GM23338 (cell line): Measurements from ENCODE around the gene ARHGEF16. TPM values are rescaled to one million over a fixed set of nuclear protein-coding genes. Genes with fewer than 3 reads are reported as not detected.

Experiments
- ATAC-seq: fragments of 200-7000 bp; cut with Tn5 transposase; 3 replicates; pipeline ENCODE4 v1.9.1; 2020
- DNase-seq: peaks from one replicate; pipeline ENCODE4 v3.0.0-alpha.2; 2015; ENCODE audit warnings: low spot score
- H2AFZ ChIP-seq: fragments of 200-600 bp; sonication (generic); 2 replicates; pipeline ENCODE4 v1.8.0; 2016; ENCODE audit warnings: antibody characterized with exemption, mild to moderate bottlenecking, moderate library complexity
- H3F3A ChIP-seq: fragments of 200-600 bp; sonication (generic); replicated peaks from 2 replicates; pipeline ENCODE4 v1.8.0; 2017; ENCODE audit warnings: antibody characterized with exemption, mixed run types, low read depth
- H3K27ac ChIP-seq: fragments of 200-600 bp; sonication (generic); 2 replicates; pipeline ENCODE4 v1.6.1; 2016; ENCODE audit warnings: low read depth
- H3K27me3 ChIP-seq: fragments of 200-600 bp; sonication (generic); 2 replicates; pipeline ENCODE4 v1.8.0; 2016; ENCODE audit warnings: mild to moderate bottlenecking, mixed run types, moderate library complexity; ENCODE audit not compliant: insufficient read depth
- H3K36me3 ChIP-seq: fragments of 200-600 bp; sonication (generic); 2 replicates; pipeline ENCODE4 v1.8.0; 2016; ENCODE audit warnings: mild to moderate bottlenecking; ENCODE audit not compliant: insufficient read depth
- H3K4me1 ChIP-seq: fragments of 200-600 bp; sonication (generic); 2 replicates; pipeline ENCODE4 v1.8.0; 2016; ENCODE audit warnings: mild to moderate bottlenecking, moderate library complexity; ENCODE audit not compliant: insufficient read depth
- H3K4me2 ChIP-seq: fragments of 200-600 bp; sonication (generic); 2 replicates; pipeline ENCODE4 v1.7.1; 2017; ENCODE audit warnings: mixed run types
- H3K4me3 ChIP-seq: fragments of 200-600 bp; sonication (generic); 2 replicates; pipeline ENCODE4 v1.6.1; 2016; ENCODE audit warnings: mixed run types
- H3K79me2 ChIP-seq: fragments of 200-600 bp; sonication (generic); replicated peaks from 2 replicates; pipeline ENCODE4 v1.8.0; 2017; ENCODE audit warnings: mild to moderate bottlenecking; ENCODE audit not compliant: insufficient read depth
- H3K9me2 ChIP-seq: fragments of 200-600 bp; sonication (generic); 2 replicates; pipeline ENCODE4 v1.8.0; 2017; ENCODE audit not compliant: insufficient read depth
- H4K20me1 ChIP-seq: fragments of 200-600 bp; sonication (generic); replicated peaks from 2 replicates; pipeline ENCODE4 v1.8.0; 2017; ENCODE audit warnings: mild to moderate bottlenecking; ENCODE audit not compliant: insufficient read depth
- H3K27ac Mint-ChIP-seq: 2 replicates; pipeline ENCODE4 v1.8.0; 2020; ENCODE audit warnings: inconsistent platforms, mild to moderate bottlenecking, moderate library complexity, mixed read lengths
- H3K27me3 Mint-ChIP-seq: 3 replicates; pipeline ENCODE4 v1.8.0; 2022; ENCODE audit warnings: low read depth, mild to moderate bottlenecking, moderate library complexity, mixed read lengths, inconsistent platforms; ENCODE audit not compliant: insufficient read depth, poor library complexity
- H3K36me3 Mint-ChIP-seq: 3 replicates; pipeline ENCODE4 v1.8.0; 2021; ENCODE audit warnings: low read depth, mild to moderate bottlenecking, inconsistent platforms, moderate library complexity, mixed read lengths
- H3K4me1 Mint-ChIP-seq: 3 replicates; pipeline ENCODE4 v1.8.0; 2020; ENCODE audit warnings: mild to moderate bottlenecking, inconsistent platforms, mixed read lengths
- H3K4me3 Mint-ChIP-seq: 3 replicates; pipeline ENCODE4 v1.8.0; 2021; ENCODE audit warnings: moderate library complexity, mild to moderate bottlenecking, inconsistent platforms, mixed read lengths
- H3K9me3 Mint-ChIP-seq: 3 replicates; pipeline ENCODE4 v1.8.0; 2020; ENCODE audit warnings: moderate library complexity, mild to moderate bottlenecking, inconsistent platforms, mixed read lengths
- JUNB ChIP-seq: IDR thresholded peaks from one replicate; pipeline ENCODE4 v1.6.1; 2016; ENCODE audit warnings: antibody characterized with exemption; ENCODE audit not compliant: unreplicated experiment
- NANOG ChIP-seq: IDR thresholded peaks from 2 replicates; pipeline ENCODE4 v1.6.1; 2016; ENCODE audit warnings: antibody characterized with exemption, borderline replicate concordance
- POLR2AphosphoS5 ChIP-seq: IDR thresholded peaks from 2 replicates; pipeline ENCODE4 v1.6.1; 2016; ENCODE audit warnings: antibody characterized with exemption, low read depth
- ZNF114 ChIP-seq: fragments of 250-450 bp; sonication (Bioruptor Pico); IDR thresholded peaks from 2 replicates; pipeline ENCODE4 v1.5.0; 2020; ENCODE audit warnings: mild to moderate bottlenecking, moderate library complexity
- polyA plus RNA-seq: library from polyadenylated mRNA; unstranded; fragments of >200 nt; fragmentation: Nextera tagmentation; extraction: Ambion mirVana; gene quantifications from 2 replicates; pipeline ENCODE4 v1.2.1, GENCODE V29; 2016
- total RNA-seq: library from RNA; depleted of rRNA; stranded (reverse); fragments of >200 nt; shearing (Covaris generic); gene quantifications from 2 replicates; pipeline ENCODE4 v1.2.3, GENCODE V29; 2014
- TF ChIP-seq, protein P1 (sequence below): fragments of 250-450 bp; sonication (Bioruptor Pico); IDR thresholded peaks from 2 replicates; pipeline ENCODE4 v1.5.0; 2020; ENCODE audit warnings: mild to moderate bottlenecking, moderate library complexity
- TF ChIP-seq, protein P2 (sequence below): IDR thresholded peaks from one replicate; pipeline ENCODE4 v1.6.1; 2018; ENCODE audit warnings: antibody characterized with exemption; ENCODE audit not compliant: unreplicated experiment
- TF ChIP-seq, protein P3 (sequence below), 2 experiments: fragments of 200-600 bp in 1 of 2; sonication (generic) in 1 of 2; conservative IDR thresholded peaks; 2 replicates each; pipeline versions ENCODE4 v1.5.1 to v1.6.1; 2016 to 2017; ENCODE audit warnings: antibody characterized with exemption in 2 of 2, low read depth in 2 of 2, mild to moderate bottlenecking in 2 of 2, moderate library complexity in 1 of 2

ARHGEF16 gene
- total and polyA plus RNA-seq, 2 experiments from 2014 or later, result 12.2 to 29.3 TPM

DNA sequence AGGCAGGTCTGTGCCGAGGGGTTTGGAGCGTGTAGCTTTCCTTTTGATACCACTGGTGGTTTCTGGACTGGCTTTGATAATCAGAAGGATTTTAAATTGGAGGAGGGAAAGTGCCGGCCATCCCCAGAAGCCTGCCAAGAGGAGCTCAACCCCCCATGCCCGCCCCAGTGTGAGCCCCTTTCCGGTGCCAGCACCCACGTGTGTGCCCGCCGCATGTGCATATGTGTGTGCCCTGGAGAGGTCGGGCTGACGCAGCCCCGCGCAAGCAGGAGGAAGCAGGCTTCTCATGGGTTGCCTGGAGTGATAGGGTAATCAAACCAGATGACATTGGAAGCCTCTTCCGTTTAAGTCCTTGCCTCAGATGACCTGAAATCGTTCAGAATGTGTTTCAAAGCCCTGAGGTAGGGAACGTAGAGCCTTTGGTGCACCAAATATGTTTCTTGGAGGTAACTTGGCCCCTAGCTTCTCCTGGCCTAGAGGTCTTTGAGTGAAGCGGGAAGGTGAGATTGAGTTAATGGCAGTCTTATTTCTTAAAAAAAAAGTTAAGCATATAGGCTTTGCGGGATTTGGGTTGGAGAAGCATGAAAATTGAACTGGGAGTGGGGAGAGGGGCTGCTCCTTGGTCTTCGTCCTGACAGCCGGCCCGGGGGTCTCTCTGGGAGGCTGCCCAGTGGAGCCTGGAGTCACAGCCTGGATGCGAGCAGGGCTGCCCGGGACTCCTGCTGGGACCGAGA is 34.1 kb upstream of the ARHGEF16 start:
- no peak overlapping the region for H3K4me3 ChIP-seq
- peaks cover 4% of the 10 kb centered on the region; the same call in 1 of the 3 replicates for H3K36me3 Mint-ChIP-seq
- H3K36me3 ChIP-seq, result no peaks in the 10 kb centered on the region
- H3K27me3 ChIP-seq, result no peaks in the 10 kb centered on the region
- peaks cover 5% of the 10 kb centered on the region for H3K27me3 Mint-ChIP-seq
- no peak overlapping the region for H3K4me3 Mint-ChIP-seq
- no peaks in the 10 kb centered on the region; the same call in 2 of the 3 replicates for H3K4me1 Mint-ChIP-seq
- no peak for TF ChIP-seq NANOG
- TF ChIP-seq, protein P1, sequence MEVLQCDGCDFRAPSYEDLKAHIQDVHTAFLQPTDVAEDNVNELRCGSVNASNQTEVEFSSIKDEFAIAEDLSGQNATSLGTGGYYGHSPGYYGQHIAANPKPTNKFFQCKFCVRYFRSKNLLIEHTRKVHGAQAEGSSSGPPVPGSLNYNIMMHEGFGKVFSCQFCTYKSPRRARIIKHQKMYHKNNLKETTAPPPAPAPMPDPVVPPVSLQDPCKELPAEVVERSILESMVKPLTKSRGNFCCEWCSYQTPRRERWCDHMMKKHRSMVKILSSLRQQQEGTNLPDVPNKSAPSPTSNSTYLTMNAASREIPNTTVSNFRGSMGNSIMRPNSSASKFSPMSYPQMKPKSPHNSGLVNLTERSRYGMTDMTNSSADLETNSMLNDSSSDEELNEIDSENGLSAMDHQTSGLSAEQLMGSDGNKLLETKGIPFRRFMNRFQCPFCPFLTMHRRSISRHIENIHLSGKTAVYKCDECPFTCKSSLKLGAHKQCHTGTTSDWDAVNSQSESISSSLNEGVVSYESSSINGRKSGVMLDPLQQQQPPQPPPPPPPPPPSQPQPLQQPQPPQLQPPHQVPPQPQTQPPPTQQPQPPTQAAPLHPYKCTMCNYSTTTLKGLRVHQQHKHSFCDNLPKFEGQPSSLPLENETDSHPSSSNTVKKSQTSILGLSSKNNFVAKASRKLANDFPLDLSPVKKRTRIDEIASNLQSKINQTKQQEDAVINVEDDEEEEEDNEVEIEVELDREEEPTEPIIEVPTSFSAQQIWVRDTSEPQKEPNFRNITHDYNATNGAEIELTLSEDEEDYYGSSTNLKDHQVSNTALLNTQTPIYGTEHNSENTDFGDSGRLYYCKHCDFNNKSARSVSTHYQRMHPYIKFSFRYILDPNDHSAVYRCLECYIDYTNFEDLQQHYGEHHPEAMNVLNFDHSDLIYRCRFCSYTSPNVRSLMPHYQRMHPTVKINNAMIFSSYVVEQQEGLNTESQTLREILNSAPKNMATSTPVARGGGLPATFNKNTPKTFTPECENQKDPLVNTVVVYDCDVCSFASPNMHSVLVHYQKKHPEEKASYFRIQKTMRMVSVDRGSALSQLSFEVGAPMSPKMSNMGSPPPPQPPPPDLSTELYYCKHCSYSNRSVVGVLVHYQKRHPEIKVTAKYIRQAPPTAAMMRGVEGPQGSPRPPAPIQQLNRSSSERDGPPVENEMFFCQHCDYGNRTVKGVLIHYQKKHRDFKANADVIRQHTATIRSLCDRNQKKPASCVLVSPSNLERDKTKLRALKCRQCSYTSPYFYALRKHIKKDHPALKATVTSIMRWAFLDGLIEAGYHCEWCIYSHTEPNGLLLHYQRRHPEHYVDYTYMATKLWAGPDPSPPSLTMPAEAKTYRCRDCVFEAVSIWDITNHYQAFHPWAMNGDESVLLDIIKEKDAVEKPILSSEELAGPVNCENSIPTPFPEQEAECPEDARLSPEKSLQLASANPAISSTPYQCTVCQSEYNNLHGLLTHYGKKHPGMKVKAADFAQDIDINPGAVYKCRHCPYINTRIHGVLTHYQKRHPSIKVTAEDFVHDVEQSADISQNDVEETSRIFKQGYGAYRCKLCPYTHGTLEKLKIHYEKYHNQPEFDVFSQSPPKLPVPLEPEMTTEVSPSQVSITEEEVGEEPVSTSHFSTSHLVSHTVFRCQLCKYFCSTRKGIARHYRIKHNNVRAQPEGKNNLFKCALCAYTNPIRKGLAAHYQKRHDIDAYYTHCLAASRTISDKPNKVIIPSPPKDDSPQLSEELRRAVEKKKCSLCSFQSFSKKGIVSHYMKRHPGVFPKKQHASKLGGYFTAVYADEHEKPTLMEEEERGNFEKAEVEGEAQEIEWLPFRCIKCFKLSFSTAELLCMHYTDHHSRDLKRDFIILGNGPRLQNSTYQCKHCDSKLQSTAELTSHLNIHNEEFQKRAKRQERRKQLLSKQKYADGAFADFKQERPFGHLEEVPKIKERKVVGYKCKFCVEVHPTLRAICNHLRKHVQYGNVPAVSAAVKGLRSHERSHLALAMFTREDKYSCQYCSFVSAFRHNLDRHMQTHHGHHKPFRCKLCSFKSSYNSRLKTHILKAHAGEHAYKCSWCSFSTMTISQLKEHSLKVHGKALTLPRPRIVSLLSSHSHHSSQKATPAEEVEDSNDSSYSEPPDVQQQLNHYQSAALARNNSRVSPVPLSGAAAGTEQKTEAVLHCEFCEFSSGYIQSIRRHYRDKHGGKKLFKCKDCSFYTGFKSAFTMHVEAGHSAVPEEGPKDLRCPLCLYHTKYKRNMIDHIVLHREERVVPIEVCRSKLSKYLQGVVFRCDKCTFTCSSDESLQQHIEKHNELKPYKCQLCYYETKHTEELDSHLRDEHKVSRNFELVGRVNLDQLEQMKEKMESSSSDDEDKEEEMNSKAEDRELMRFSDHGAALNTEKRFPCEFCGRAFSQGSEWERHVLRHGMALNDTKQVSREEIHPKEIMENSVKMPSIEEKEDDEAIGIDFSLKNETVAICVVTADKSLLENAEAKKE, result no peak
- H3K79me2 ChIP-seq, result no peaks in the 10 kb centered on the region
- ATAC-seq, result no peak
- H3K4me1 ChIP-seq, result no peaks in the 10 kb centered on the region
- no peak overlapping the region for H3K4me2 ChIP-seq
- H3K27ac Mint-ChIP-seq, result no peak overlapping the region
- H3K27ac ChIP-seq, result no peak overlapping the region
- no peaks in the 10 kb centered on the region for H3K9me2 ChIP-seq
- H3F3A ChIP-seq, result no peaks in the 10 kb centered on the region
- peaks cover 14% of the 10 kb centered on the region for H3K9me3 Mint-ChIP-seq
- H2AFZ ChIP-seq, result no peak overlapping the region
- H4K20me1 ChIP-seq, result no peaks in the 10 kb centered on the region
- DNase-seq, result no peak

DNA sequence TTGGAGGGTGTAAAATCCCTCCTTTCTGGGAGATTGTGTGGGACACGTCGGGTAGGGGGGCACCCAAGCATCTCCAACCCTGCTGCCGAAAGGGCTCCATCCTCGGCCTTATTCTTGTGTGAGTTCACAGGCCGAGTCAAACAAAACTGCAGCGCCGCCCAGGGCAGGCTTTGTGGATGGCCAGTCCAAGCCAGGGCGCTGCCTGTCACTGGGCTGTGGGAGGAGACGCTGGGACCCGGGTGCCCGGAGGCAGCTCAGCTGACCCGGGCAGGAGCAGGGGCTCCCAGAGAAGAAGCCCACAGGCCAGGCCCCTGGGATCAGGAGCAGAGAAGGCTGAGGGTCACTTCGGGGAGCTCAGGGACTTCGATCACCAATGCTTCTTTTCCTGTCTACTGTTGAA is 31.8 kb upstream of the ARHGEF16 start:
- Mint-ChIP-seq H3K9me3 (no peaks in the 10 kb centered on the region), H3K27me3 (peaks cover 2% of the 10 kb centered on the region), H3K36me3 (no peaks in the 10 kb centered on the region; the same call in 2 of the 3 replicates), H3K4me1 (no peaks in the 10 kb centered on the region; the same call in 2 of the 3 replicates), H3K4me3 (no peak overlapping the region), H3K27ac (no peak overlapping the region)
- Histone ChIP-seq H3K27me3 (no peaks in the 10 kb centered on the region), H2AFZ (no peak overlapping the region), H3K79me2 (no peaks in the 10 kb centered on the region), H3F3A (no peaks in the 10 kb centered on the region), H3K27ac (no peak overlapping the region), H3K4me3 (no peak overlapping the region), H3K9me2 (no peaks in the 10 kb centered on the region), H4K20me1 (no peaks in the 10 kb centered on the region), H3K36me3 (no peaks in the 10 kb centered on the region), H3K4me2 (no peak overlapping the region), H3K4me1 (no peaks in the 10 kb centered on the region)
- ATAC-seq, result no peak
- no peak for DNase-seq
- TF ChIP-seq ZNF114, result no peak
- TF ChIP-seq POLR2AphosphoS5, result no peak
- TF ChIP-seq, protein P2, sequence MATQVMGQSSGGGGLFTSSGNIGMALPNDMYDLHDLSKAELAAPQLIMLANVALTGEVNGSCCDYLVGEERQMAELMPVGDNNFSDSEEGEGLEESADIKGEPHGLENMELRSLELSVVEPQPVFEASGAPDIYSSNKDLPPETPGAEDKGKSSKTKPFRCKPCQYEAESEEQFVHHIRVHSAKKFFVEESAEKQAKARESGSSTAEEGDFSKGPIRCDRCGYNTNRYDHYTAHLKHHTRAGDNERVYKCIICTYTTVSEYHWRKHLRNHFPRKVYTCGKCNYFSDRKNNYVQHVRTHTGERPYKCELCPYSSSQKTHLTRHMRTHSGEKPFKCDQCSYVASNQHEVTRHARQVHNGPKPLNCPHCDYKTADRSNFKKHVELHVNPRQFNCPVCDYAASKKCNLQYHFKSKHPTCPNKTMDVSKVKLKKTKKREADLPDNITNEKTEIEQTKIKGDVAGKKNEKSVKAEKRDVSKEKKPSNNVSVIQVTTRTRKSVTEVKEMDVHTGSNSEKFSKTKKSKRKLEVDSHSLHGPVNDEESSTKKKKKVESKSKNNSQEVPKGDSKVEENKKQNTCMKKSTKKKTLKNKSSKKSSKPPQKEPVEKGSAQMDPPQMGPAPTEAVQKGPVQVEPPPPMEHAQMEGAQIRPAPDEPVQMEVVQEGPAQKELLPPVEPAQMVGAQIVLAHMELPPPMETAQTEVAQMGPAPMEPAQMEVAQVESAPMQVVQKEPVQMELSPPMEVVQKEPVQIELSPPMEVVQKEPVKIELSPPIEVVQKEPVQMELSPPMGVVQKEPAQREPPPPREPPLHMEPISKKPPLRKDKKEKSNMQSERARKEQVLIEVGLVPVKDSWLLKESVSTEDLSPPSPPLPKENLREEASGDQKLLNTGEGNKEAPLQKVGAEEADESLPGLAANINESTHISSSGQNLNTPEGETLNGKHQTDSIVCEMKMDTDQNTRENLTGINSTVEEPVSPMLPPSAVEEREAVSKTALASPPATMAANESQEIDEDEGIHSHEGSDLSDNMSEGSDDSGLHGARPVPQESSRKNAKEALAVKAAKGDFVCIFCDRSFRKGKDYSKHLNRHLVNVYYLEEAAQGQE, result no peak
- TF ChIP-seq JUNB, result no peak
- TF ChIP-seq, protein P3, sequence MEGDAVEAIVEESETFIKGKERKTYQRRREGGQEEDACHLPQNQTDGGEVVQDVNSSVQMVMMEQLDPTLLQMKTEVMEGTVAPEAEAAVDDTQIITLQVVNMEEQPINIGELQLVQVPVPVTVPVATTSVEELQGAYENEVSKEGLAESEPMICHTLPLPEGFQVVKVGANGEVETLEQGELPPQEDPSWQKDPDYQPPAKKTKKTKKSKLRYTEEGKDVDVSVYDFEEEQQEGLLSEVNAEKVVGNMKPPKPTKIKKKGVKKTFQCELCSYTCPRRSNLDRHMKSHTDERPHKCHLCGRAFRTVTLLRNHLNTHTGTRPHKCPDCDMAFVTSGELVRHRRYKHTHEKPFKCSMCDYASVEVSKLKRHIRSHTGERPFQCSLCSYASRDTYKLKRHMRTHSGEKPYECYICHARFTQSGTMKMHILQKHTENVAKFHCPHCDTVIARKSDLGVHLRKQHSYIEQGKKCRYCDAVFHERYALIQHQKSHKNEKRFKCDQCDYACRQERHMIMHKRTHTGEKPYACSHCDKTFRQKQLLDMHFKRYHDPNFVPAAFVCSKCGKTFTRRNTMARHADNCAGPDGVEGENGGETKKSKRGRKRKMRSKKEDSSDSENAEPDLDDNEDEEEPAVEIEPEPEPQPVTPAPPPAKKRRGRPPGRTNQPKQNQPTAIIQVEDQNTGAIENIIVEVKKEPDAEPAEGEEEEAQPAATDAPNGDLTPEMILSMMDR (conservative IDR thresholded peaks at IDR 0.05; ENCODE audit: low read depth in 2 of 2), result no peak
